Endothelial cell of umbilical vein (primary cell): ENCODE results near the gene COQ3.

ENCODE experiments used
- EZH2 ChIP-seq: IDR thresholded peaks from 2 replicates; pipeline ENCODE4 v1.6.1; 2012; ENCODE audit warnings: borderline replicate concordance, low read depth, mild to moderate bottlenecking, moderate library complexity, low read length, inconsistent platforms; ENCODE audit not compliant: severe bottlenecking
- POLR2A ChIP-seq: IDR thresholded peaks from 2 replicates; pipeline ENCODE4 v1.6.1; 2012; ENCODE audit warnings: low read depth, mild to moderate bottlenecking, control low read depth, low read length

GRCh38 chr6:99333068-99333467 lies 60.9 kb downstream of the COQ3 start:
- TF ChIP-seq EZH2: no peak
- TF ChIP-seq POLR2A: no peak
